HEK293T (cell line): ENCODE measurements around the gene UBA3.

Experiments used
- CTBP1 ChIP-seq: fragments of 450-650 bp; IDR thresholded peaks from 2 replicates; pipeline ENCODE4 v1.6.1; 2016; ENCODE audit warnings: borderline replicate concordance
- SUZ12 ChIP-seq: fragments of 450-650 bp; IDR thresholded peaks from 2 replicates; pipeline ENCODE4 v1.6.1; 2016; ENCODE audit warnings: mild to moderate bottlenecking
- TF ChIP-seq, protein P1 (sequence below): fragments of 450-650 bp; IDR thresholded peaks from 2 replicates; pipeline ENCODE4 v1.6.1; 2016

- TF ChIP-seq SUZ12: no peak
- no peak for TF ChIP-seq CTBP1
- TF ChIP-seq, protein P1, sequence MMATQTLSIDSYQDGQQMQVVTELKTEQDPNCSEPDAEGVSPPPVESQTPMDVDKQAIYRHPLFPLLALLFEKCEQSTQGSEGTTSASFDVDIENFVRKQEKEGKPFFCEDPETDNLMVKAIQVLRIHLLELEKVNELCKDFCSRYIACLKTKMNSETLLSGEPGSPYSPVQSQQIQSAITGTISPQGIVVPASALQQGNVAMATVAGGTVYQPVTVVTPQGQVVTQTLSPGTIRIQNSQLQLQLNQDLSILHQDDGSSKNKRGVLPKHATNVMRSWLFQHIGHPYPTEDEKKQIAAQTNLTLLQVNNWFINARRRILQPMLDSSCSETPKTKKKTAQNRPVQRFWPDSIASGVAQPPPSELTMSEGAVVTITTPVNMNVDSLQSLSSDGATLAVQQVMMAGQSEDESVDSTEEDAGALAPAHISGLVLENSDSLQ: no peak
These were observed 48.5 kb downstream of the UBA3 start for GRCh38 chr3:69031635-69032034.
